GM18909 (cell line): ENCODE results near the gene DCAF4.
A peak's percentile ranks its signal among the peaks of the same experiment; 100 is the strongest.

Experiments
- ATAC-seq: cut with Tn5 transposase; IDR thresholded peaks from one replicate; pipeline ENCODE4 v1.9.1; 2021; ENCODE audit warnings: mild to moderate bottlenecking; ENCODE audit not compliant: unreplicated experiment, poor library complexity

The DCAF4 gene, protein sequence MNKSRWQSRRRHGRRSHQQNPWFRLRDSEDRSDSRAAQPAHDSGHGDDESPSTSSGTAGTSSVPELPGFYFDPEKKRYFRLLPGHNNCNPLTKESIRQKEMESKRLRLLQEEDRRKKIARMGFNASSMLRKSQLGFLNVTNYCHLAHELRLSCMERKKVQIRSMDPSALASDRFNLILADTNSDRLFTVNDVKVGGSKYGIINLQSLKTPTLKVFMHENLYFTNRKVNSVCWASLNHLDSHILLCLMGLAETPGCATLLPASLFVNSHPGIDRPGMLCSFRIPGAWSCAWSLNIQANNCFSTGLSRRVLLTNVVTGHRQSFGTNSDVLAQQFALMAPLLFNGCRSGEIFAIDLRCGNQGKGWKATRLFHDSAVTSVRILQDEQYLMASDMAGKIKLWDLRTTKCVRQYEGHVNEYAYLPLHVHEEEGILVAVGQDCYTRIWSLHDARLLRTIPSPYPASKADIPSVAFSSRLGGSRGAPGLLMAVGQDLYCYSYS

DNA sequence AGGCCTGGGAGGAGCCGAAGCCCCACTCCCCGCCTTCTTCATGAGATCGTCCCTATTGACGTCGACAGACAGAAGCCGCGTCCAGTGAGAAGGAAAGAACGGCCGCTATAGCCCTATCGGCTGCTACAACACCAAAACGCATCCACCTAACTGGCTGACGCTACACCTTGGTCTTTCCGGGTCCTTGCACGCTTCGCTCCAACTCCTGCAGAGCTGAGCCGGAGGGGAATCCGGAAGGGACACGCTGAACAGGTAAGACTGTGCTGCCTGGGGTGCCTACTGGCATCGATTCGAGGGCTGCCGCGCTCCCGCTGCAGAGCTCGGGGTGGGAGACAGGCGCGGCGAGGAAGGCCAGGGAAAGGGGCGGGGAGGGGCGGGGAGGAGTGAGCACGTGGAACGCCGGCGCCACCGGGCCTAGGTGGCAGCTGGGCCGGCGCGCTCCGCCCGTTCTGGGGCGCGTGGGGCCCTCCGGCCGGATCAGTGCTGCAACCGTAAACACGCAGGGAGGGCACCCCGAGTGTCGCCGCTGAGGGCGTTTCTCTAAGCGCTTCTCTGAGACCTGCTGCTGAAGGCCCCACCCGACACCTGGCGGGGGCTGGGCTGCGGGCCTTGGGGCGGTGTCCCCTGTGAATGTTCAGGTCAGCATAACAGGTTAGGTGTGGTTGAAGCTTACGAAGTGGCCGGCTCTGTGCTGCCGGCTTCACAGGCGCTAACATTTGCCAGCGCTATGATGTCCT lies at the start of gene DCAF4:
Gene DCAF4, plus strand, starts transcription at position 173 of the 737 bp plus-strand sequence. CDS start 11,515 bp downstream, outside the sequence.
- peak; percentile 97 for ATAC-seq

- ATAC-seq: no peak
These were observed 49.6 kb upstream of the DCAF4 start for GRCh38 chr14:72876710-72877063.

GRCh38 chr14:72878746-72879145 lies 47.5 kb upstream of the DCAF4 start:
- no peak for ATAC-seq

DNA sequence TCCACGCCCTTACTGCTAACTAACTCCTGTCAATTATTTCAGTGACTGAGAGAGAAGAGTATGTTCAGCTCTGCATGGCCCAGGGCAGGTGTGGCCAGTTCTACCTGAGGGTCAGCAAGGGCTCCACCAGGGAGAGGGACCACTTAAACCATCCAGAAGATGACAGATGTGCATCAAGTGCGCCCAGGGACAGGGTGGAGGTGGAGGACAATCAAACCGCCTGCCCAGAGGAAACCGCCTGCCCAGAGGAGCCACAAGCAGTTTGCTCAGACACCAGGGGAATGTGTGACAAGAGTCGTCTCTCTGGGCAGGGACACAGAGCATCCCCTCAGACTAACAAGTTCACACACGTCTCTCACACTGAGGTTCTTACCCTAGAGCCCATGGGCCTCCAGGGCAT lies 46.8 kb upstream of the DCAF4 start:
- ATAC-seq: no peak

GRCh38 chr14:72880164-72880563 lies 46.1 kb upstream of the DCAF4 start:
- no peak for ATAC-seq

- ATAC-seq: no peak
These were observed 45.4 kb upstream of the DCAF4 start for GRCh38 chr14:72880820-72881219.

- ATAC-seq: no peak
These were observed 44.7 kb upstream of the DCAF4 start for GRCh38 chr14:72881543-72881942.

DNA sequence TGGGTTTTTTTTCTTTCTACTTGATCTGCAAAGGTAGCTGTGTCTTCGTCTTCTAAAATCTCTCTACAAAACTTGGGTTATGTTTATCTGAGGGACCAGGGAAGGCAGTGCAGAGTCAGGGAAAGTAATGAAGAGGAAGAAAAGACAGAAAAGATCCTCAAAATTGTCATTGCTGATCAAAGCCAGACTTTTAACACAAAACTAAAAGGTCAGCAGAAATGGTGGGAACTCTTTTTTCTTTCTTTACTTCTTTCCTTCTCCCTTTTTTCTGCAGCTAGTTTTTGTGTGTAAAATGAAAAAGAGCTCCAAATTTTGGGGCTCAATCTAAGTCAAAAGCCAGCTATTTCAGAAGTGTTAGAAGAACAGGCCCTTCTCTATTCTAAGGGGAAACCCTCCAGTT lies 44.2 kb upstream of the DCAF4 start:
- ATAC-seq: no peak

- no peak for ATAC-seq
These were observed 43.8 kb upstream of the DCAF4 start for GRCh38 chr14:72882463-72882862.

DNA sequence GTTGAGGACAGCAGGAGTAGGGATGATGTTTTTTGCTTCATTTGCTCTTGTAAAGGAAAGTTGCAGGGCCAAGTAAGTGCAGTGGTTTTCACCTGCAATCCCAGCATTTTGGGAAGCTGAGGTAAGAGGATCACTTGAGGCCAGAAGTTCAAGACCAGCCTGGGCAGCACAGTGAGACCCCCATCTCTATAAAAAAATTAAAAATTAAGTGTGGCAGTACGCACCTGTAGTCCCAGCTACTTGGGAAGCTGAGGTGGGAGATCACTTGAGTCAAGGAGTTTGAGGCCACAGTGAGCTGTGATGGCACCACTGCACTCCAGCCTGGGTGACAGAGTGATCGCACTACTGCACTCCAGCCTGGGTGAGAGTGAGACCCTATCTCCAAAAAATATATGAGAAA lies 43.2 kb upstream of the DCAF4 start:
- no peak for ATAC-seq

DNA sequence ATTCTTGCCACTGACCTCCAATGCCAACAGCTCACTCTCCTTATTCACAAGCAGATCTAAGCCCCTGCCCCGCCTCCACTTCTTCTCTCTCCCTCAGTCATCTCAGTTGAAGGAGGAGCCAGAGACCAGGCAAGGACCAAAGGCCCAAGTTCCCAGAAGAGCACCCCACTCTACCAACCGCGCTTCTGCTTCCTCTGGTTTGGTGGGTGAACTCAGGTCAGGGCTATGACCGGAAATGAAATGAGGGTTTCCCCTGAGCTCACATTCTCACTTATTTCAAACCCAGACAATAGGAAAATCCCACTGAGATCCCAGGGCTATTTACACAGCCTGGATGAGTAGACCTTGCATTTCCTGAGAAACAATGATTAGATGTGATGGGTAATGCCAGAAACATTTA lies 42.3 kb upstream of the DCAF4 start:
- ATAC-seq: no peak

DNA sequence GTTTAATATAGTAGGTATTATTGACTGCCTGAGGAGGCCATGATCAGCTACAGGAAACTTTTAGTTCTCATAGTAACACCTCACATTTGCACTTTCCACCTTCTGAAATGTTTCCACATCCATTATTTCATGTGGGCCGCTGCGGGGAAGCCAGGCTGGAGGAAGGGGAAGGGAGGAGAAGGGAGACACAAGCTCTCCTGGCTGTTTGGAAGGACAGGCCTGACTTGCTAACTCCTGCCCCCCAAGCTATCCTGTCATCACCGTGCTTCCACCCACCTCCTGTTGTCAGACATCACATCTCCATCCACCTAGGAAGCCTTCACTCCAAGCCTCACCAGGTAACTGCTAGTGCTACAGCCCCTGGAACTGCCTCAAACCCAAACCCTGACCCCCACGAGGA lies 41.9 kb upstream of the DCAF4 start:
- no peak for ATAC-seq

DNA sequence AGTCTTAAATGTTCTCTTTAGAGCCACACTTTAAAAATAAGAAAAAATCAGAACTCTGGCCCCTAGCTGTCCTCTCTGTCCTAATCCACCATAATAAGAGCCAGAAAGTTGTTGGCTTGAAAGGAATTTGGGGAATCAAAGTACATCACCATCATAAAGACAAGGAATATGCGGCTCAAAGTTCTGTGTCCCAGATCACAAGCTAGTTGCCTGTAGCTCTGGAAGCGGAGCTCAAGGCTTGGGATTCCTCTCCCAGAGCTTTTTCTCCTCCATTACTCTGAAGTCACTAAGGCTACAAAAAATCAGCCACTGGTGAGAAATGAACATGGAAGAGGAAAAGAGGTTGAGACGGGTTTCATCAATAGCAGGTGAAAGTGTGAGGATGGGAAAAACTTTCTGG lies 38.8 kb upstream of the DCAF4 start:
- no peak for ATAC-seq

DNA sequence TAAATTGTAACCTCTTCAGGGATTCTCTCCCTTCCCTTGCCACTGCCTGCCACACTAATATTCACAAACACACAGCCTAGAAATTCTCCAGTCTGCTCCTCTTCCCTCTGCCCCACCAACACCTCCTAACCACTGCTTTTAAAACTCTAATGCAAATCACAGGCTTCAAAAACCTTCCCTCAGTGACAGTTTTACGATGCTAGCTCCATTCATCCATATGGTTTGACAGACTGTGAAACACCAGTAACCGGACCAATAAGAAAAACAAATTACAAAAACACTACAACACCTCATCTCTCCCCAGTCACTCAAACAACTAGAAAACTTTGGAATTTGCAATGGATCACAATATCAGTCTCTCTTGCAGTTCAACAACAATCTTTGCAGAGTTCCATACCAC lies 38.1 kb upstream of the DCAF4 start:
- no peak for ATAC-seq

DNA sequence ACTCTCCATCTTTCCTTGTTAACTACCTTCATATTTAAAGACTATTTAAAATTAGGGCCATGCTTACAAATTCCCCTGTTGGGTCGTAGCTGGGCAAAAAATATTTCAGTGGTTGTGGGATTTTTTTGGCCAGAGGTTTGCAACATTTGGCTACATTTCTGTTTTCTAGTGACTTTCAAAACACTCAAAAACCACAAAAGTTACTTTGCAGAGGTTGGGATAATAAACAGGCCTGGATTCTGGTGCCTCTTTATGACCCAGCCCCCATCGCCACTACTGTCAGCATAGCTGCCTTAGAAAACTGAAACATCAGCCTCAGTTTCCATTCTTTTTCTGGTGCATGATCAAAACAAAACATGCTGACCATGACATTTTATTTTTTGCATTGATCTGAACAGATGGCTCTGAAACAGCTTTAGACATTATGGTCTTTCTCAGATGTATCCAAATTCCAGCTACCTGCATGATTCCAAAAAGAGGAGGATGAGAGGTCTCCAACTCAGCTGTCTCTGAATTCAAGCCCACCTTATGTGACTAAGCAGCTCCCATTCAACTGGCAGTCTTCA lies 37.5 kb upstream of the DCAF4 start:
- ATAC-seq: no peak

DNA sequence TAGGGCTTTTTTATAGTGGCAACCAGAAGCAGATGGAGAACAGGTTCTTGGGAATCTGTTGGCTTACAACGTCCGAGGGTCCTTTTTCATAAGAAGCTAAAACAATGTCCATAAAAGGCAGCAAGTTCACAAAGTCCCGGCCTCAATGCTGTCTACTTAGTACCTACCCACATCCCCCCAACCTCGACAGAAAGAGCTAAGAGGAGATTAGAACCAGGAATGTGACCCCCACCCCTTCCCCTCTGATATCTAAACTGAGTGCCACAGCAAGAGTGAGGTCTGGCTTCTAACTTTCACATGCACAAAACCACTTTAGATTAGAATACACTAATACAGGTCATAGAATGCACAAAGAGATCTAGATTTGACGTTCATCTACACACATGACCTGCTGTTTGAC lies 36.9 kb upstream of the DCAF4 start:
- no peak for ATAC-seq

- ATAC-seq: no peak
These were observed 34.6 kb upstream of the DCAF4 start for GRCh38 chr14:72891666-72892102.

- ATAC-seq: no peak
These were observed 34.0 kb upstream of the DCAF4 start for GRCh38 chr14:72892103-72892878.

DNA sequence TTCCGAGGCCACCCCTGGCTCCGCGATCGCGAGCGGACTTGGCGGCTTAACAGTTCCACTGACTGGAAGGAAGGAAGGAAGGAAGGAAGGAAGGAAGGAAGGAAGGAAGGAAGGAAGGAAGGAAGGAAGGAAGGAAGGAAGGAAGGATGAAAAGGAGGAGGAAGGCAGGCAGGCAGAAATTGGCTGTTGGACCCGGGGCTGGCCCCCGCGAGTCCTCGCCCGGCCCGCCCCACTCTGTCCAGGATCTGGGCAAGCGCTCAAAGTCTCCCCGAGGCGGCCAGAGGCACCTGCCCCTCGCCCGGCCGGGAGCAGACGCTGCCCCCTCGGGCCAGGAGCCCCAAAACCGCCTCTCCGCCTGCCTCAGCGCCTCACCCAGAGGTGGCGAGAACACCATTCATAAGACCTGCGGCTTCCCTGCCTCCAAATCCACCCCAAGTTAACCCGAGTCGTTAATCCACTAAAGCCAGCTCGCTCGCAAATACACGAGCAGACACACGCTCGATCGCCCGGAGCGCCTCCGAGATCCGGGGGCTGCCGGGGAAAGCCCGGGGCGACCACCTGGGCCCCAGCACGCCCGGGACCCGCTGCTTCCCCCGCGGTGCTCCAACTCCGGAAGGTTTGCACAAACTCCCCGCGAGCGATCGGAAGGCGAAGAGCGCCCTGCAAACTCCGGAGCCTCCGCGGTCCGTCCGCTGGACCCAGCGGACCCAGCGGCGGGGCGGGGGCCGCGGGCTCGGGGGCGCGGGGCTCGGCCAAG lies 33.2 kb upstream of the DCAF4 start:
- ATAC-seq: peak; percentile 5
